Spleen (tissue), 7 donors: ENCODE results near the gene LTBP1.

Experiments used
- CTCF ChIP-seq, 11 experiments: fragments of 200-600 bp in 7 of 11; fragments of 450-650 bp in 4 of 11; sonication (generic) in 4 of 11; IDR thresholded peaks in 8 of 11; conservative IDR thresholded peaks in 3 of 11; 1 replicate in 7 of 11; 2 replicates in 4 of 11; pipeline versions ENCODE4 v1.4.0 to v1.8.0; 2016 to 2021; ENCODE audit warnings: antibody characterized with exemption in 11 of 11, inconsistent platforms in 4 of 11, mild to moderate bottlenecking in 1 of 11
- POLR2A ChIP-seq, 3 donors: fragments of 450-650 bp; IDR thresholded peaks; one replicate each; pipeline ENCODE4 v1.5.1; 2017; ENCODE audit warnings: antibody characterized with exemption in 3 of 3, mild to moderate bottlenecking in 1 of 3
- donor health status: DM: no; HTN: no; CAD: no; lungs with moderate emphysema.
- donor health status: DM: no; HTN: no; CAD: no.
- donor health status: DM: no; HTN: no; CAD: no.

- TF ChIP-seq POLR2A (IDR thresholded peaks at IDR 0.05) (no peak), CTCF (IDR thresholded peaks at IDR 0.05 in 8 of 11, conservative IDR thresholded peaks at IDR 0.05 in 3 of 11) (no peak)
Measured at GRCh38 chr2:33409417-33409955, 462.7 kb downstream of the LTBP1 start.
